GM12878 (cell line): ENCODE data around the gene TACC2. TPM values are rescaled to one million over a fixed set of nuclear protein-coding genes. Genes with fewer than 3 reads are reported as not detected.

ENCODE experiments used
- ATAC-seq: fragments of 200-7000 bp; cut with Tn5 transposase; 3 replicates; pipeline ENCODE4 v1.9.1; 2020; ENCODE audit warnings: mild to moderate bottlenecking, moderate library complexity
- BruUV-seq: library from RNA; stranded (reverse); fragments of 400-500 nt; replicated peaks from 2 replicates; lab custom pipeline; 2021; lab: Mats Ljungman, UMichigan
- CTCF ChIA-PET: fragments of 300-600 bp; sonication (Branson Sonifier 250); formaldehyde crosslinking; extraction: SDS; loops from one replicate; lab custom pipeline; 2021; ENCODE audit warnings: inconsistent platforms; lab: Yijun Ruan, JAX
- POLR2A ChIA-PET: fragments of 350-600 bp; formaldehyde crosslinking; extraction: SDS; loops from one replicate; lab custom pipeline; 2021; ENCODE audit warnings: inconsistent platforms; lab: Charles Lee
- RAD21 ChIA-PET: fragments of 300-600 bp; sonication (Branson Sonifier 250); formaldehyde crosslinking; loops from one replicate; lab custom pipeline; 2023; ENCODE audit warnings: antibody characterized with exemption; ENCODE audit not compliant: unreplicated experiment; lab: Charles Lee
- SMC1A ChIA-PET: fragments of 300-600 bp; sonication (Branson Sonifier 250); formaldehyde crosslinking; loops from one replicate; lab custom pipeline; 2023; ENCODE audit not compliant: unreplicated experiment, uncharacterized antibody; lab: Charles Lee
- DNase-seq: peaks from one replicate; pipeline ENCODE4 v3.0.0-alpha.2; 2011; ENCODE audit warnings: low read depth, low spot score
- FAIRE-seq: peaks from 3 replicates; lab custom pipeline; 2011; peaks lifted over from hg19 to GRCh38; lab: Jason Lieb, UNC
- H2AFZ ChIP-seq: 2 replicates; pipeline ENCODE4 v1.6.0; 2011; ENCODE audit warnings: low read depth, low read length, control low read depth; ENCODE audit not compliant: control insufficient read depth
- H3K27ac ChIP-seq: 2 replicates; pipeline ENCODE4 v1.5.1; 2011; ENCODE audit warnings: control low read depth; ENCODE audit not compliant: control insufficient read depth, insufficient read depth
- H3K27me3 ChIP-seq, 2 experiments: replicated peaks in 1 of 2; 2 replicates each; pipeline versions ENCODE4 v1.6.0 to v1.6.1; 2011; ENCODE audit warnings: low read length in 1 of 2; ENCODE audit not compliant: control insufficient read depth in 2 of 2, insufficient read depth in 2 of 2
- H3K36me3 ChIP-seq, 2 experiments: 2 replicates each; pipeline ENCODE4 v1.5.1; 2011; ENCODE audit warnings: low read length in 1 of 2; ENCODE audit not compliant: control insufficient read depth in 2 of 2, insufficient read depth in 2 of 2
- H3K4me1 ChIP-seq: 2 replicates; pipeline ENCODE4 v1.6.1; 2011; ENCODE audit warnings: mild to moderate bottlenecking, low read length, moderate library complexity, mixed read lengths; ENCODE audit not compliant: control insufficient read depth, insufficient read depth
- H3K4me2 ChIP-seq: 2 replicates; pipeline ENCODE4 v1.6.0; 2011; ENCODE audit warnings: control low read depth; ENCODE audit not compliant: control insufficient read depth, insufficient read depth
- H3K4me3 ChIP-seq: fragments of 200-600 bp; sonication (generic); 2 replicates; pipeline ENCODE4 v1.5.1; 2016
- H3K79me2 ChIP-seq: 2 replicates; pipeline ENCODE4 v1.6.0; 2011; ENCODE audit warnings: low read length; ENCODE audit not compliant: control insufficient read depth, insufficient read depth
- H3K9ac ChIP-seq: 2 replicates; pipeline ENCODE4 v1.8.0; 2011; ENCODE audit warnings: low read length, control low read depth, mixed read lengths; ENCODE audit not compliant: control insufficient read depth, insufficient read depth
- H3K9me3 ChIP-seq: replicated peaks from 3 replicates; pipeline ENCODE4 v1.5.1; 2011; ENCODE audit warnings: mild to moderate bottlenecking, low read length; ENCODE audit not compliant: control insufficient read depth, insufficient read depth
- H4K20me1 ChIP-seq: 2 replicates; pipeline ENCODE4 v1.6.0; 2011; ENCODE audit not compliant: control insufficient read depth, insufficient read depth
- ESRRA ChIP-seq: IDR thresholded peaks from 2 replicates; pipeline ENCODE4 v1.6.1; 2012; ENCODE audit warnings: mild to moderate bottlenecking, low read length, improper control_type of control experiment
- FOS ChIP-seq: IDR thresholded peaks from 3 replicates; pipeline ENCODE4 v1.6.1; 2011; ENCODE audit warnings: borderline replicate concordance; ENCODE audit not compliant: insufficient read length; ENCODE audit errors: extremely low read depth
- GABPA ChIP-seq: IDR thresholded peaks from 2 replicates; pipeline ENCODE4 v1.6.1; 2014; ENCODE audit warnings: antibody characterized with exemption, low read depth, mild to moderate bottlenecking, inconsistent platforms
- POLR2AphosphoS2 ChIP-seq: IDR thresholded peaks from 2 replicates; pipeline ENCODE4 v1.6.1; 2011; ENCODE audit warnings: low read depth, mild to moderate bottlenecking, low read length, improper control_type of control experiment, moderate library complexity
- POLR2AphosphoS5 ChIP-seq: IDR thresholded peaks from 2 replicates; pipeline ENCODE4 v1.6.1; 2011; ENCODE audit warnings: mild to moderate bottlenecking, low read length, inconsistent platforms
- SIN3A ChIP-seq: IDR thresholded peaks from 2 replicates; pipeline ENCODE4 v1.6.1; 2012; ENCODE audit warnings: low read depth, low read length, improper control_type of control experiment
- SUPT20H ChIP-seq: IDR thresholded peaks from 2 replicates; pipeline ENCODE4 v1.6.1; 2011; ENCODE audit warnings: low read depth, mild to moderate bottlenecking, low read length, moderate library complexity, borderline replicate concordance; ENCODE audit not compliant: control insufficient read depth
- ZNF592 ChIP-seq: fragments of 450-650 bp; IDR thresholded peaks from 2 replicates; pipeline ENCODE4 v1.6.1; 2017; ENCODE audit warnings: mild to moderate bottlenecking, moderate library complexity
- ZNF687 ChIP-seq: fragments of 450-650 bp; IDR thresholded peaks from 2 replicates; pipeline ENCODE4 v1.6.1; 2017; ENCODE audit warnings: mild to moderate bottlenecking, moderate library complexity
- WGBS: methylation state at CpG from one replicate; pipeline ENCODE4 v1.1.6; 2016; ENCODE audit warnings: low lambda C conversion rate; ENCODE audit not compliant: insufficient replicate concordance, insufficient coverage; ENCODE audit errors: missing lambda C conversion rate; 5-methylcytosine and 5-hydroxymethylcytosine counted together
- in situ Hi-C: fragments of 300-500 bp; cut with MboI; formaldehyde crosslinking; loops from 9 replicates; pipeline ENCODE4 v1.14.3; 2018; ENCODE audit warnings: mixed read lengths
- intact Hi-C: fragments of 100-400 bp; cut with micrococcal nuclease; formaldehyde crosslinking; loops from one replicate; pipeline ENCODE4 v1.14.2; 2022; ENCODE audit not compliant: unreplicated experiment
- polyA plus RNA-seq, 11 experiments: library from polyadenylated mRNA; depleted of rRNA in 4 of 11; unstranded in 6 of 11; stranded (reverse) in 5 of 11; fragments of >200 nt; fragmentation: Nextera tagmentation in 4 of 11; fragmentation: Illumina TruSeq in 1 of 11; extraction: Ambion mirVana in 4 of 11; extraction: Trizol in 1 of 11; gene quantifications; 1 replicate in 1 of 11; 2 replicates in 10 of 11; pipeline versions ENCODE4 v1.2.1 to v1.2.3, GENCODE V29; 2011 to 2016; ENCODE audit warnings: inconsistent platforms in 2 of 11, missing spikeins in 2 of 11, low read depth in 1 of 11
- total RNA-seq, 4 experiments: library from RNA; depleted of rRNA in 3 of 4; stranded (reverse); fragments of >200 nt in 3 of 4; fragmentation: Illumina TruSeq in 1 of 4; extraction: Trizol in 1 of 4; gene quantifications; 2 replicates each; pipeline versions ENCODE4 v1.2.1 to v1.2.3, GENCODE V29; 2013 to 2021

Gene TACC2
- total and polyA plus RNA-seq, 10 of the 15 experiments (the other 5 are each of a cell fraction or from before 2014, with no cell fraction given) = 0.07 to 0.64 (median 0.13) TPM; not detected in 5

DNA sequence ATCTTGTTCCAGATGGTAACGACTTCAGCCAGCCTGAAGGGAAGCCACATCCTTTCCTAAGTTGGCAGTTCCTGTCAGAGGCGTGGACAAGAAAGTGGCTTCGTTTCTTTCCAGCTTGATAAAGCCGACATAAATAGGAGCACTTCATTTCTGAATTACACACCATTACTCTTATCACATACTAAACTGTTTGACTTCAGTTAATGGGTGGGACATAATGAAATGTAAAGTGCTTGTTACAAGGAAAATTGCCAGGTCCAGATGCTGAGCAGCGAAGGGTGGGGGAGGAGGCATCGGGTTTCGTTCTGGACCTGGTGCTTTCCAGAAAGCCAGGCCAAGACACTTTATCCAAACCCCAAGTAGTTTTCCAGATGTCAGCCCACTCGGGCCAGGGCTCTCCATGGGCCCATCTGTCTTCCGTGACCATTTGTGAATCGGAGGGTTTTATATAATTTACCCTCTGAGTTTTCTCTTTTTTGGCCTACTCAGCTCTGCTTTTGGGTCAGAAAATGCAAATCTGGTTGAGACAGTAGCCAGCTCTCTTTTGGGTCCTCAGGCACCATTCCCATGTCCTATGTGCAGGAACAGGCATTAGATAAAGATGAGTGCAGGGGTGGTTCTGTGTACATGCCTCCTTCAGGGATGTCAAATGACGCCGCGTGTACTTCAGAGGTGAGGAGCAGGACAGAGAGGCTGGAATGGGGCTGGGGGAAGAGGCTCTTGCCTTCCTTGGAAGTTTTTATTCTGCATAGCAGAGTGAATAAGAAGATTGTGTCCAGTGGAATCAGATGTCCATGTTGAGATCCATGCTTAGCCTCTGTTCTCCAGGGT is 90.2 kb downstream of the TACC2 start:
- TF ChIP-seq SUPT20H (no peak), POLR2AphosphoS2 (no peak), ZNF687 (no peak), ESRRA (no peak), ZNF592 (no peak), FOS (no peak), GABPA (no peak), SIN3A (no peak), POLR2AphosphoS5 (no peak)
- Histone ChIP-seq H3K27ac (no peak overlapping the region), H3K9ac (no peak overlapping the region), H4K20me1 (no peaks in the 10 kb centered on the region), H2AFZ (no peak overlapping the region), H3K9me3 (no peaks in the 10 kb centered on the region), H3K27me3 (no peaks in the 10 kb centered on the region; a peak in 1 of 4 replicates), H3K79me2 (no peaks in the 10 kb centered on the region), H3K36me3 (no peaks in the 10 kb centered on the region), H3K4me3 (no peak overlapping the region), H3K4me2 (no peak overlapping the region), H3K4me1 (no peaks in the 10 kb centered on the region)
- intact Hi-C loops = no loop called here
- POLR2A ChIA-PET = no interaction called here
- no peak for ATAC-seq
- DNase-seq = no peak
- in situ Hi-C loops = no loop called here
- FAIRE-seq = no peak
- WGBS = 42% methylated on average over 13 of the region's 13 CpGs
- SMC1A ChIA-PET = no interaction called here
- CTCF ChIA-PET = no interaction called here
- RAD21 ChIA-PET = no interaction called here
- no TSS peak for BruUV-seq
